MM.1S (cell line): ENCODE measurements around the gene TBX1.

Experiments used
- DNase-seq: peaks from one replicate; pipeline ENCODE4 v3.0.0-alpha.2; 2015
- H2AFZ ChIP-seq: fragments of 300-600 bp; sonication (generic); 2 replicates; pipeline ENCODE4 v1.6.0; 2016; ENCODE audit warnings: antibody characterized with exemption, low read length
- H3F3A ChIP-seq: fragments of 300-600 bp; sonication (generic); 2 replicates; pipeline ENCODE4 v1.6.1; 2016; ENCODE audit warnings: mild to moderate bottlenecking, antibody characterized with exemption, low read length, moderate library complexity, mixed read lengths; ENCODE audit not compliant: insufficient read depth
- H3K27ac ChIP-seq: fragments of 300-600 bp; sonication (generic); 2 replicates; pipeline ENCODE4 v1.5.1; 2016; ENCODE audit warnings: mild to moderate bottlenecking, low read length
- H3K27me3 ChIP-seq: fragments of 300-600 bp; sonication (generic); replicated peaks from 2 replicates; pipeline ENCODE4 v1.6.0; 2016; ENCODE audit warnings: low read length; ENCODE audit not compliant: insufficient read depth
- H3K36me3 ChIP-seq: fragments of 300-600 bp; sonication (generic); replicated peaks from 2 replicates; pipeline ENCODE4 v1.6.1; 2016; ENCODE audit warnings: mild to moderate bottlenecking, low read length, mixed read lengths; ENCODE audit not compliant: insufficient read depth
- H3K4me1 ChIP-seq: fragments of 300-600 bp; sonication (generic); 2 replicates; pipeline ENCODE4 v1.6.1; 2016; ENCODE audit warnings: low read length, mixed read lengths
- H3K4me2 ChIP-seq: fragments of 300-600 bp; sonication (generic); 2 replicates; pipeline ENCODE4 v1.6.0; 2016; ENCODE audit warnings: low read depth, low read length
- H3K4me3 ChIP-seq: fragments of 300-600 bp; sonication (generic); 2 replicates; pipeline ENCODE4 v1.5.1; 2016; ENCODE audit warnings: low read length, mixed read lengths
- H3K79me2 ChIP-seq: fragments of 300-600 bp; sonication (generic); 2 replicates; pipeline ENCODE4 v1.6.1; 2016; ENCODE audit warnings: mixed run types, low read length, mixed read lengths
- H3K9ac ChIP-seq: fragments of 300-600 bp; sonication (generic); 2 replicates; pipeline ENCODE4 v1.6.1; 2016; ENCODE audit warnings: low read length, mixed read lengths
- H3K9me2 ChIP-seq: fragments of 300-600 bp; sonication (generic); replicated peaks from 2 replicates; pipeline ENCODE4 v1.6.1; 2016; ENCODE audit warnings: mild to moderate bottlenecking, low read length, mixed read lengths; ENCODE audit not compliant: insufficient read depth
- H3K9me3 ChIP-seq: fragments of 300-600 bp; sonication (generic); replicated peaks from 2 replicates; pipeline ENCODE4 v1.6.1; 2016; ENCODE audit warnings: mild to moderate bottlenecking, low read length, mixed read lengths; ENCODE audit not compliant: insufficient read depth
- H4K20me1 ChIP-seq: fragments of 300-600 bp; sonication (generic); 2 replicates; pipeline ENCODE4 v1.6.1; 2016; ENCODE audit warnings: mild to moderate bottlenecking, low read length, moderate library complexity, mixed read lengths; ENCODE audit not compliant: insufficient read depth
- EZH2 ChIP-seq: fragments of 300-600 bp; sonication (generic); optimal IDR thresholded peaks from 2 replicates; pipeline ENCODE3; 2017; ENCODE audit warnings: low read depth, mild to moderate bottlenecking, antibody characterized with exemption, low read length, mixed read lengths
- EZH2phosphoT487 ChIP-seq: fragments of 300-600 bp; sonication (generic); IDR thresholded peaks from 2 replicates; pipeline ENCODE4 v1.6.1; 2018; ENCODE audit warnings: antibody characterized with exemption, low read length
- TF ChIP-seq, protein P1 (sequence below): fragments of 300-600 bp; sonication (generic); IDR thresholded peaks from 2 replicates; pipeline ENCODE4 v1.5.1; 2016; ENCODE audit warnings: antibody characterized with exemption, low read length, mixed read lengths

TBX1 gene

DNA sequence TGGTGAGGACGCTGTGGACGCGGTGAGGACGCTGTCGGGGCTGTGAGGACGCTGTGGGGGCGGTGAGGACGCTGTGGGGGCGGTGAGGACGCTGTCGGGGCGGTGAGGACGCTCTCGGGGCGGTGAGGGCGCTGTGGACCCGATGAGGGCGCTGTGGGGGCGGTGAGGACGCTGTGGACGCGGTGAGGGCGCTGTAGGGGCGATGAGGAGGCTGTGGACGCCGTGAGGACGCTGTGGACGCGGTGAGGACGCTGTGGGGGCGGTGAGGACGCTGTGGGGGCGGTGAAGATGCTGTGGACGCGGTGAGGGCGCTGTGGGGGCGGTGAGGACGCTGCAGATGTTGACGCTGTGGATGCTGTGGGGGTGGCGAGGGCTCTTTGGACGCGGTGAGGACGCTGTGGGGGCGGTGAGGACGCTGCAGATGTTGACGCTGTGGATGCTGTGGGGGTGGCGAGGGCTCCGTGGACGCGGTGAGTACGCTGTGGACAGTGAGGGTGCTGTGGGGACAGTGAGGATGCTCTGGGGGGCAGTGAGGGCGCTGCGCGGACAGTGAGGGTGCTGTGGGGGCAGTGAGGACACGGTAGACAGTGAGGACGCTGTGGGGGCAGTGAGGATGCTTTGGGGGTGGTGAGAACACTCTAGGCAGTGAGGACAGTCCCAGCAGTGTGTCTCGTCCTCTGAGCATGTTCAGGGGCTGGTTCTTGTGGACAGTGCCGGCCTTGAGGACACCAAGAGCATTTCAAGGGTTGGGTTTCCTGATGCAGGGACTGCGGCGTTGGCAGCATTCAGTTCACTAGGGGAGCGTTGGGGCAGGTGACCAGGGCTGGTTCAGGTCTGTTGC is 33.0 kb upstream of the TBX1 start:
- Histone ChIP-seq H3K9me3 (no peaks in the 10 kb centered on the region), H3K4me2 (no peak overlapping the region), H3F3A (no peaks in the 10 kb centered on the region), H3K27ac (no peak overlapping the region), H3K36me3 (no peaks in the 10 kb centered on the region), H3K4me1 (no peaks in the 10 kb centered on the region), H3K4me3 (no peak overlapping the region), H3K27me3 (peaks cover 69% of the 10 kb centered on the region), H2AFZ (no peak overlapping the region), H4K20me1 (no peaks in the 10 kb centered on the region), H3K9me2 (no peaks in the 10 kb centered on the region), H3K79me2 (no peaks in the 10 kb centered on the region), H3K9ac (no peak overlapping the region)
- DNase-seq = no peak
- TF ChIP-seq EZH2phosphoT487 (no peak), EZH2 (no peak)
- TF ChIP-seq, protein P1, sequence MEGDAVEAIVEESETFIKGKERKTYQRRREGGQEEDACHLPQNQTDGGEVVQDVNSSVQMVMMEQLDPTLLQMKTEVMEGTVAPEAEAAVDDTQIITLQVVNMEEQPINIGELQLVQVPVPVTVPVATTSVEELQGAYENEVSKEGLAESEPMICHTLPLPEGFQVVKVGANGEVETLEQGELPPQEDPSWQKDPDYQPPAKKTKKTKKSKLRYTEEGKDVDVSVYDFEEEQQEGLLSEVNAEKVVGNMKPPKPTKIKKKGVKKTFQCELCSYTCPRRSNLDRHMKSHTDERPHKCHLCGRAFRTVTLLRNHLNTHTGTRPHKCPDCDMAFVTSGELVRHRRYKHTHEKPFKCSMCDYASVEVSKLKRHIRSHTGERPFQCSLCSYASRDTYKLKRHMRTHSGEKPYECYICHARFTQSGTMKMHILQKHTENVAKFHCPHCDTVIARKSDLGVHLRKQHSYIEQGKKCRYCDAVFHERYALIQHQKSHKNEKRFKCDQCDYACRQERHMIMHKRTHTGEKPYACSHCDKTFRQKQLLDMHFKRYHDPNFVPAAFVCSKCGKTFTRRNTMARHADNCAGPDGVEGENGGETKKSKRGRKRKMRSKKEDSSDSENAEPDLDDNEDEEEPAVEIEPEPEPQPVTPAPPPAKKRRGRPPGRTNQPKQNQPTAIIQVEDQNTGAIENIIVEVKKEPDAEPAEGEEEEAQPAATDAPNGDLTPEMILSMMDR = no peak

- H3K36me3 ChIP-seq = no peaks in the 10 kb centered on the region
- H3K4me1 ChIP-seq = no peaks in the 10 kb centered on the region
- no peak overlapping the region for H3K4me2 ChIP-seq
- no peak overlapping the region for H2AFZ ChIP-seq
- no peaks in the 10 kb centered on the region for H4K20me1 ChIP-seq
- no peaks in the 10 kb centered on the region for H3F3A ChIP-seq
- TF ChIP-seq EZH2 (no peak), EZH2phosphoT487 (no peak)
- TF ChIP-seq, protein P1 = no peak
- no peaks in the 10 kb centered on the region for H3K9me3 ChIP-seq
- H3K79me2 ChIP-seq = no peaks in the 10 kb centered on the region
- H3K27ac ChIP-seq = no peak overlapping the region
- no peaks in the 10 kb centered on the region for H3K9me2 ChIP-seq
- H3K9ac ChIP-seq = no peak overlapping the region
- DNase-seq = no peak
- peaks cover 66% of the 10 kb centered on the region for H3K27me3 ChIP-seq
- H3K4me3 ChIP-seq = no peak overlapping the region
Measured at GRCh38 chr22:19728271-19728670, 32.3 kb upstream of the TBX1 start.

DNA sequence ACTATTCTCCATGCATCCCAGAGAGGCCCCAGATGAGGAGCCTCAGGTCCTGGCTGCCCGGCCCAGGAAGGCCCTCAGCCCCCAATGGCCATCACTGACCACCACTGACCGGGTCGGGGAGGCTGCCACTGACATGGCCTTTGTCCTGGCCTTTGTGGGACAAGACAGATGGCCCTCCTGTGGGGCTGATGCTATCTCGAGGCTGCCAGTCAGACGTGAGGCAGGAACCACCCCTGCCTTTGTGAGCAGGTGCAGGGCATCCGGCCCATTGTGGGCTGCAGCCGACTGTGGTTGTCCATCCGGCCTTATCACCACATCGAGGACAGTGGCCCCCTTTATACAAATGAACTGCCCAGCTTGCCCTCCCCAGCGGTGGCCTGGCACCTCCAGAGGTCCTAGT is 31.7 kb upstream of the TBX1 start:
- Histone ChIP-seq H3K27ac (no peak overlapping the region), H3K9ac (no peak overlapping the region), H3K4me2 (no peak overlapping the region), H4K20me1 (no peaks in the 10 kb centered on the region), H3K4me1 (no peaks in the 10 kb centered on the region), H3K9me3 (no peaks in the 10 kb centered on the region), H3F3A (no peaks in the 10 kb centered on the region), H3K36me3 (no peaks in the 10 kb centered on the region), H3K27me3 (peaks cover 65% of the 10 kb centered on the region), H3K4me3 (no peak overlapping the region), H3K9me2 (no peaks in the 10 kb centered on the region), H2AFZ (no peak overlapping the region), H3K79me2 (no peaks in the 10 kb centered on the region)
- no peak for DNase-seq
- TF ChIP-seq, protein P1 = no peak
- TF ChIP-seq EZH2 = no peak
